GM12875 (cell line): ENCODE measurements around the gene RABGEF1.
"Not testable (repeated sequence)": the region's sequence is repeated elsewhere in the genome, so short reads cannot be mapped to it uniquely, and the experiment has no call there.

ENCODE experiments used
- H3K4me3 ChIP-seq: one replicate; pipeline ENCODE4 v1.5.1; 2011; ENCODE audit warnings: low read depth, low read length, control low read depth
- CTCF ChIP-seq: IDR thresholded peaks from 2 replicates; pipeline ENCODE4 v1.5.1; 2011; ENCODE audit warnings: low read depth, mild to moderate bottlenecking, control low read depth, inconsistent platforms, low read length, moderate library complexity, borderline replicate concordance; ENCODE audit not compliant: insufficient read depth

RABGEF1 gene

DNA sequence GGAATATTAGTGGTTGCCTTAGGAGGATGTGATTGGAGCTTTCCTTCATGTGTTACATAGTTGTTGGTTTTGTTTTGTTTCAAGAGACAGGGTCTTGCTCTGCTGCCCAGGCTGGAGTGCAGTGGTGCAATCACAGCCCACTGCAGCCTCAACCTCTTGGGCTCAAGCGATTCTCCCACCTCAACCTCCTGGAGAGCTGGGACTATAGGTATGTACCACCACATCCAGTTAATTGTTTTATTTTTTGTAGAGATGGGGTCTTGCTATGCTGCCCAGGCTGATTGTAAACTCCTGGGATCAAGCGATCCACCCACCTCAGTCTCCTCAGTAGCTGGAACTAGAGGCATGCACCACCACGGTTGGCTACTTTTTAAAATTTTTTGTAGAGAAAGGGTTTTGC, 86.1 kb downstream of the RABGEF1 start:
- no peak for TF ChIP-seq CTCF
- no peak overlapping the region for H3K4me3 ChIP-seq

DNA sequence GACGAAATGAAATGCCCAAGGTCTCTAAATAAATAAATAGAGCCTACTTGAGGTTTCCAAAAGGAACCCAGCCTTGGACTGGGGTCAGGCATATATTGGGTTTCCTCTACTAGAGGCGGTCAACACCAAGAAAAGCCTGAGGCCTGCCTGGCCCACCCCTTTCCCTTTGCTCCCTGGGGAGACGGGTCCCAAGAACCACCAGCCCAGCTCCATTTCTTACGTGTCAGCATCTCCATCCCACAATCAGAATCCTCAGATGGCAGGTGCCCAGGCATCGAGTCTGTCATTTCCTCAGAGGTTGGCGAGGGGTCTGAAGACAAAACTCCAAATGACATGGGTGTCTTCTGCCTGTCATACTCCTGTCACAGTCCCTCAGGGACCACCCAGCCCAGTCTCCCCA, 90.4 kb downstream of the RABGEF1 start:
- not testable (repeated sequence) for H3K4me3 ChIP-seq

- no peak for TF ChIP-seq CTCF
- H3K4me3 ChIP-seq, result no peak overlapping the region
Measured at GRCh38 chr7:66832531-66833351, 92.2 kb downstream of the RABGEF1 start.

DNA sequence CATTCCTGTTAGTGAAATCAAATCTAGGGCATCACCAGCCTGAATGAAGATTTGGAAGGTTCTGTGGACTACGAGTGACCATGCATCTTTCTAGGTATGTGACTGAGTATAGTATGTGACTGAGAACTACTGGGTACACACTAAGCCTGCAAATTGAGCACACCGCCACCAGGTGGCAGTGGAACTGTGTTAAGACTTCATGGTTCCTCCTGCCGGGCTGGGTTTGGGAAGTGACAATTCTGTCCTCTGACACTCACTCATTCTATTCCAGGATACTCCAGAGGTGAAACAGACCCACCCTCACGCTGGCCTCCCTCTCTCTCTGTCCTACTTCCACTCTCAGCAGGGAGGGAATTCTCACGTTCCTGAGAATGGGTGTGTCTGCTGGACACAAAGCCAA, 96.5 kb downstream of the RABGEF1 start:
- peak; percentile 62; the same call in 1 of the 2 replicates for TF ChIP-seq CTCF
- no peak overlapping the region for H3K4me3 ChIP-seq

DNA sequence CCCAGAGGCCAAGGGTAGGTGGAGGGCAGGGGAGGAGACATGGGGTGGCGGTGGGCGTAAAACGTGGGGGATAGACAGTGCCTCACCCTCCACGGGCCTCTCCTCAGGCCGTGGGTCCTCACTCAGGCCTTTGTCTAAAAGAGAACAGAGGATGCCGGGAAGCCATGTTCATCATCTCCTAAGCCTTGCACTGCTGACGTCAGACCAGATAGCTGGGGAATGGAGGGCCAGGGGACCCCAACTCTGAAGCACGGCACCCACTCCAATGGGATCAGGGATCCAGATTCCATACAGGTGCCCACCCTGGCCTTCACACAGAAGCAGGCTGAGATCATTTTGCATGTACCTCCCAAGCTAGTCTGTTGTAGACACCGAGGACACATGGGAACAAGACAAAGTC, 97.1 kb downstream of the RABGEF1 start:
- TF ChIP-seq CTCF, result no peak
- H3K4me3 ChIP-seq, result no peak overlapping the region

DNA sequence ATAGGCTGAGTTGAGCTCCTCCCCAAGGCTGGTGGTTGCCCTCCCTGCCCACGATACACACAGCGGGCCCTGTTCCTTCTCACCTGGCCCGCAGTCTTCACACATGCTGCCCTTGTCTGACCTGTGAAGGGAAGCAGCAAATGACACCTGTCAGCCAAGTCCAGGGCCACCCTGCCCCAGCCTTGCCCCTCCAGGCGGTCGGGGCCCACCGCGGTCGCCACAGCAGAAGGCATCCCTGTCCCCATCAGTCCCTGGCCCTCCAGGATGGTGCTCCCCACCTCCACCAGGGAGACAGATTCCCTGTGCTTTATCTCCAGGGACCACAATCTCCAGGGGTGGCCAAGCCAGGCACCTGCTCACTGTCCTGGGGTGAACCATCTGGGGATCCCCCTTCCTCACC, 99.3 kb downstream of the RABGEF1 start:
- no peak overlapping the region for H3K4me3 ChIP-seq
- no peak for TF ChIP-seq CTCF

DNA sequence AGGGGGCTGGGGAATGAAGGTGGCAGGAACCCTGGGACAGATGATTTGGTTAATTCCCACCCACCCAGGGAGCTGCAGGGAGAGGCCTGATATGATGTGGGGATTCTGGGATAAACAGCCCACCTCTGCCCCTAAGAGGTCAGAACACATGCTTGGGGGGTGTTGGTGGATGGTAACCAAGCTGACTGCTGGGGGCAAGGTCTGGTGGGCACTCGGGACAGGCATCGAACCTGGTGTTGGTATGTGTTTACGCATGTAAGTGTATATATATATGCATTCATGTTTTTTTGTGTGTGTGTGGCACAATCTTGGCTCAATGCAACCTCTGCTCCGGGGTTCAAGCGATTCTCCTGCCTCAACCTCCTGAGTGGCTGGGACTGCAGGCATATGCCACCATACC, 99.8 kb downstream of the RABGEF1 start:
- no peak overlapping the region for H3K4me3 ChIP-seq
- TF ChIP-seq CTCF, result no peak
